Neural progenitor cell (in vitro differentiated cells): ENCODE measurements around the gene FAM53A. TPM values are rescaled to one million over a fixed set of nuclear protein-coding genes. Genes with fewer than 3 reads are reported as not detected.

Source experiments
- DNase-seq: peaks from one replicate; pipeline ENCODE4 v3.0.0-alpha.2; 2016; ENCODE audit warnings: low spot score
- H2AFZ ChIP-seq: fragments of 200-600 bp; sonication (generic); replicated peaks from 2 replicates; pipeline ENCODE4 v1.6.1; 2016; ENCODE audit warnings: antibody characterized with exemption
- H3F3A ChIP-seq: fragments of 200-600 bp; sonication (generic); 2 replicates; pipeline ENCODE4 v1.6.1; 2016; ENCODE audit warnings: antibody characterized with exemption, low read depth
- H3K27ac ChIP-seq: fragments of 200-600 bp; sonication (generic); 2 replicates; pipeline ENCODE4 v1.5.1; 2016; ENCODE audit warnings: mild to moderate bottlenecking
- H3K27me3 ChIP-seq: fragments of 200-600 bp; sonication (generic); 2 replicates; pipeline ENCODE4 v1.6.1; 2016; ENCODE audit warnings: mild to moderate bottlenecking, moderate library complexity
- H3K36me3 ChIP-seq: fragments of 200-600 bp; sonication (generic); 2 replicates; pipeline ENCODE4 v1.5.1; 2016
- H3K4me1 ChIP-seq: fragments of 200-600 bp; sonication (generic); 2 replicates; pipeline ENCODE4 v1.6.1; 2016; ENCODE audit warnings: mixed run types
- H3K4me2 ChIP-seq: fragments of 200-600 bp; sonication (generic); 2 replicates; pipeline ENCODE4 v1.6.1; 2016
- H3K4me3 ChIP-seq: fragments of 200-600 bp; sonication (generic); 2 replicates; pipeline ENCODE4 v1.5.1; 2016
- H3K79me2 ChIP-seq: fragments of 200-600 bp; sonication (generic); 2 replicates; pipeline ENCODE4 v1.6.1; 2016; ENCODE audit warnings: low read depth
- H3K9ac ChIP-seq: fragments of 200-600 bp; sonication (generic); 2 replicates; pipeline ENCODE4 v1.6.1; 2016
- H3K9me3 ChIP-seq: fragments of 200-600 bp; sonication (generic); 2 replicates; pipeline ENCODE4 v1.5.1; 2016; ENCODE audit warnings: low read depth
- H4K20me1 ChIP-seq: fragments of 200-600 bp; sonication (generic); 2 replicates; pipeline ENCODE4 v1.6.1; 2016; ENCODE audit warnings: low read depth
- H3K27ac Mint-ChIP-seq: 3 replicates; pipeline ENCODE4 v1.8.0; 2021; ENCODE audit warnings: mixed read lengths
- H3K27me3 Mint-ChIP-seq: 2 replicates; pipeline ENCODE4 v1.8.0; 2022; ENCODE audit warnings: low read depth, mild to moderate bottlenecking, inconsistent platforms, moderate library complexity, mixed read lengths; ENCODE audit not compliant: insufficient read depth
- H3K36me3 Mint-ChIP-seq: 3 replicates; pipeline ENCODE4 v1.8.0; 2021; ENCODE audit warnings: mixed read lengths
- H3K4me1 Mint-ChIP-seq: 3 replicates; pipeline ENCODE4 v1.8.0; 2021; ENCODE audit warnings: mixed read lengths
- H3K4me3 Mint-ChIP-seq: 3 replicates; pipeline ENCODE4 v1.8.0; 2021; ENCODE audit warnings: mild to moderate bottlenecking, moderate library complexity, mixed read lengths
- H3K9me3 Mint-ChIP-seq: 3 replicates; pipeline ENCODE4 v1.8.0; 2020; ENCODE audit warnings: mixed read lengths
- CTCF ChIP-seq: fragments of 200-600 bp; sonication (generic); IDR thresholded peaks from 2 replicates; pipeline ENCODE4 v1.5.1; 2017; ENCODE audit warnings: antibody characterized with exemption, mild to moderate bottlenecking
- EZH2 ChIP-seq: fragments of 200-600 bp; sonication (generic); IDR thresholded peaks from 2 replicates; pipeline ENCODE4 v1.6.1; 2017; ENCODE audit warnings: antibody characterized with exemption, mild to moderate bottlenecking, moderate library complexity
- EZH2phosphoT487 ChIP-seq: fragments of 200-600 bp; sonication (generic); IDR thresholded peaks from 2 replicates; pipeline ENCODE4 v1.6.1; 2017; ENCODE audit warnings: antibody characterized with exemption
- total RNA-seq: library from RNA; depleted of rRNA; stranded (reverse); fragments of >200 nt; gene quantifications from 2 replicates; pipeline ENCODE4 v1.2.3, GENCODE V29; 2015; ENCODE audit warnings: low replicate concordance

FAM53A gene
- total RNA-seq, 1 donor from 2014 or later: 3.2 TPM

- H3K4me1 ChIP-seq: peaks cover 11% of the 10 kb centered on the region
- Mint-ChIP-seq H3K4me3 (no peak overlapping the region), H3K9me3 (no peaks in the 10 kb centered on the region), H3K27me3 (peaks cover 5% of the 10 kb centered on the region), H3K27ac (no peak overlapping the region), H3K36me3 (no peaks in the 10 kb centered on the region), H3K4me1 (peaks cover 13% of the 10 kb centered on the region)
- H4K20me1 ChIP-seq: no peaks in the 10 kb centered on the region
- TF ChIP-seq EZH2 (no peak), EZH2phosphoT487 (no peak), CTCF (no peak)
- H3K27ac ChIP-seq: no peak overlapping the region
- no peak for DNase-seq
- H3K9me3 ChIP-seq: no peaks in the 10 kb centered on the region
- no peaks in the 10 kb centered on the region for H3K36me3 ChIP-seq
- H3K4me3 ChIP-seq: no peak overlapping the region
- no peak overlapping the region for H2AFZ ChIP-seq
- no peaks in the 10 kb centered on the region for H3K27me3 ChIP-seq
- H3F3A ChIP-seq: peaks cover 4% of the 10 kb centered on the region
- no peak overlapping the region for H3K9ac ChIP-seq
- H3K4me2 ChIP-seq: no peak overlapping the region
- H3K79me2 ChIP-seq: no peaks in the 10 kb centered on the region
These were observed 35.2 kb downstream of the FAM53A start for GRCh38 chr4:1648962-1649361.

- Mint-ChIP-seq H3K27ac (no peak overlapping the region), H3K36me3 (no peaks in the 10 kb centered on the region), H3K9me3 (no peaks in the 10 kb centered on the region), H3K4me3 (no peak overlapping the region), H3K4me1 (peaks cover 13% of the 10 kb centered on the region), H3K27me3 (peaks cover 5% of the 10 kb centered on the region)
- no peaks in the 10 kb centered on the region for H3K36me3 ChIP-seq
- TF ChIP-seq EZH2 (no peak), EZH2phosphoT487 (no peak), CTCF (no peak)
- peaks cover 11% of the 10 kb centered on the region for H3K4me1 ChIP-seq
- no peaks in the 10 kb centered on the region for H3K27me3 ChIP-seq
- no peak overlapping the region for H3K4me2 ChIP-seq
- H3K27ac ChIP-seq: no peak overlapping the region
- no peak for DNase-seq
- no peak overlapping the region for H3K9ac ChIP-seq
- H4K20me1 ChIP-seq: no peaks in the 10 kb centered on the region
- peaks cover 4% of the 10 kb centered on the region for H3F3A ChIP-seq
- H2AFZ ChIP-seq: no peak overlapping the region
- no peaks in the 10 kb centered on the region for H3K9me3 ChIP-seq
- H3K4me3 ChIP-seq: no peak overlapping the region
- no peaks in the 10 kb centered on the region for H3K79me2 ChIP-seq
These were observed 36.7 kb downstream of the FAM53A start for GRCh38 chr4:1647432-1647831.

GRCh38 chr4:1646690-1647089 is 37.4 kb downstream of the FAM53A start:
- H3K27me3 ChIP-seq: no peaks in the 10 kb centered on the region
- no peaks in the 10 kb centered on the region for H3K36me3 Mint-ChIP-seq
- peaks cover 13% of the 10 kb centered on the region for H3K4me1 Mint-ChIP-seq
- no peak overlapping the region for H3K4me3 Mint-ChIP-seq
- no peaks in the 10 kb centered on the region for H3F3A ChIP-seq
- TF ChIP-seq EZH2 (no peak), CTCF (no peak), EZH2phosphoT487 (no peak)
- DNase-seq: no peak
- H3K27me3 Mint-ChIP-seq: peaks cover 5% of the 10 kb centered on the region
- H3K4me1 ChIP-seq: peaks cover 11% of the 10 kb centered on the region
- no peaks in the 10 kb centered on the region for H4K20me1 ChIP-seq
- H3K27ac ChIP-seq: no peak overlapping the region
- H3K27ac Mint-ChIP-seq: no peak overlapping the region
- H3K4me2 ChIP-seq: no peak overlapping the region
- H2AFZ ChIP-seq: no peak overlapping the region
- no peaks in the 10 kb centered on the region for H3K9me3 Mint-ChIP-seq
- H3K36me3 ChIP-seq: no peaks in the 10 kb centered on the region
- H3K79me2 ChIP-seq: no peaks in the 10 kb centered on the region
- no peaks in the 10 kb centered on the region for H3K9me3 ChIP-seq
- H3K4me3 ChIP-seq: no peak overlapping the region
- no peak overlapping the region for H3K9ac ChIP-seq
